ENCODE data around the gene PAEP.

DNA sequence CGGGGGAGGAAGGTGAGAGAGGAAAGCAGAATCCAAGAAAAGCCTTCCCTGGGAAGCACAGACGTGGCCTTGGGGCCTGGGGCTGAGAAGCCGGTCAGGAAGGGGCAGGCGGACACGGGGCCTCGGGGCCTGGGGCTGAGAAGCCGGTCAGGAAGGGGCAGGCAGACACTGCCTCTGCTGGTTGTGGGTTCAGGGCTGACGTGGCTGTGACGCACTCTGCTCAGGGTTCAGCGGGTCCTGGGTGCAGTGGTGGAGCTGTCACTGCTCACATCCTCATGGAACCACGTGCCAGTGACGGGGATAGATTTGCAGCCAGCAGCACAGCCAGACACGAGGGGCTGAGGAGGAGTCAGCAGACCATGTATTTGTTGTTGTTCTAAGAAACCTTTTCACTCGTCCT, 12.8 kb downstream of the PAEP start:
- TF ChIP-seq POLR2A (IDR thresholded peaks at IDR 0.05) = no peak
- TF ChIP-seq, protein P1, sequence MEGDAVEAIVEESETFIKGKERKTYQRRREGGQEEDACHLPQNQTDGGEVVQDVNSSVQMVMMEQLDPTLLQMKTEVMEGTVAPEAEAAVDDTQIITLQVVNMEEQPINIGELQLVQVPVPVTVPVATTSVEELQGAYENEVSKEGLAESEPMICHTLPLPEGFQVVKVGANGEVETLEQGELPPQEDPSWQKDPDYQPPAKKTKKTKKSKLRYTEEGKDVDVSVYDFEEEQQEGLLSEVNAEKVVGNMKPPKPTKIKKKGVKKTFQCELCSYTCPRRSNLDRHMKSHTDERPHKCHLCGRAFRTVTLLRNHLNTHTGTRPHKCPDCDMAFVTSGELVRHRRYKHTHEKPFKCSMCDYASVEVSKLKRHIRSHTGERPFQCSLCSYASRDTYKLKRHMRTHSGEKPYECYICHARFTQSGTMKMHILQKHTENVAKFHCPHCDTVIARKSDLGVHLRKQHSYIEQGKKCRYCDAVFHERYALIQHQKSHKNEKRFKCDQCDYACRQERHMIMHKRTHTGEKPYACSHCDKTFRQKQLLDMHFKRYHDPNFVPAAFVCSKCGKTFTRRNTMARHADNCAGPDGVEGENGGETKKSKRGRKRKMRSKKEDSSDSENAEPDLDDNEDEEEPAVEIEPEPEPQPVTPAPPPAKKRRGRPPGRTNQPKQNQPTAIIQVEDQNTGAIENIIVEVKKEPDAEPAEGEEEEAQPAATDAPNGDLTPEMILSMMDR (IDR thresholded peaks at IDR 0.05) = no peak

All from uterus (tissue), 2 donors.